ENCODE results near the gene RFTN2.

RFTN2 gene

DNA sequence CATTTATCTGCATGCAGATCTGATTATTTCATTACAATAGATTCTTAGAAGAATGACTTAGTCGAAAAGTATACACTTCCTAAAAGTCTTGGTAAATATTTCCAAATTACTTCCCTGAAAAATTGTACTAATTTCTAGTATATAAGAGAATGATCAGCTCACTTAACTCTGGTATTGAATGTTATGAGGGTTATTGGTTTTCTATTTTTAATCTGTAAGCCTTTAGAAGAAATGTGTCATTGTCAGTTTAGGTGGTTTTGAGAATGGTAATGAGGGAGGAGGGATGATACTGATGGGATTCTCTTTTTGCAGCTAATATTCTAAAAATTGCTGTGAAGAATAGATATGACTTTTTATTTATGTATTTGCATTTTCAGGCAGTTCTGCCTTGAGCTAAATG, 135.7 kb downstream of the RFTN2 start:
- DNase-seq = no peak

DNA sequence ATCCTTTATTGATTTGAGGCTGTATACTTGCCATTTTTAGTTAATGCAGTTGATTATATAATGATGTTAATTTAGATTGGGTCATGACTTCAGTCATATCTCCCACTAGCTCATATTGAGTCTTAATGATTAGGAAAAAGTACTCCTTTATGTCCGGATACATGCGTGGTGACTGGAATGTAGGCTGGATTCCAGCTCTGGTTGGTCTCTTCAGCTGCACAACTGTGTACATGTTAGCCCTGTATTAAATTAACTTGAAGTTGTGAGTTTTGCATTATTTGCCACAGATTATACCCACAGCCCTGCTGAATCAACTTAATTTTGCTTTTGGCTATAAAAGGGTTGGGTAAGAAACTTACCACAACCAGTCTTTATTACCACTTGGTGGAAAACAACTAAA, 137.0 kb downstream of the RFTN2 start:
- DNase-seq = no peak
